MG63 (cell line): ENCODE results near the gene TAAR1. TPM values are rescaled to one million over a fixed set of nuclear protein-coding genes. Genes with fewer than 3 reads are reported as not detected.
"Not testable (repeated sequence)": the region's sequence is repeated elsewhere in the genome, so short reads cannot be mapped to it uniquely, and the experiment has no call there.

ENCODE experiments used
- DNase-seq: peaks from one replicate; pipeline ENCODE4 v3.0.0-alpha.2; 2020
- H3K27me3 ChIP-seq: fragments of 250-450 bp; sonication (Bioruptor Pico); 2 replicates; pipeline ENCODE4 v1.5.1; 2020; ENCODE audit warnings: mild to moderate bottlenecking, moderate library complexity
- H3K36me3 ChIP-seq: fragments of 250-450 bp; sonication (Bioruptor Pico); 2 replicates; pipeline ENCODE4 v1.5.1; 2020; ENCODE audit warnings: mild to moderate bottlenecking, moderate library complexity
- H3K4me3 ChIP-seq: fragments of 250-450 bp; sonication (Bioruptor Pico); 2 replicates; pipeline ENCODE4 v1.5.1; 2020; ENCODE audit warnings: mild to moderate bottlenecking, moderate library complexity
- H3K9me3 ChIP-seq: fragments of 250-450 bp; sonication (Bioruptor Pico); 2 replicates; pipeline ENCODE4 v1.5.1; 2020; ENCODE audit warnings: mild to moderate bottlenecking, moderate library complexity
- total RNA-seq: library from RNA; depleted of rRNA; stranded (reverse); fragments of >200 nt; shearing (Covaris generic); gene quantifications from 2 replicates; pipeline ENCODE4 v1.2.3, GENCODE V29; 2014; ENCODE audit warnings: low replicate concordance

The TAAR1 gene
- total RNA-seq, 1 experiment from 2014 or later: not detected

DNA sequence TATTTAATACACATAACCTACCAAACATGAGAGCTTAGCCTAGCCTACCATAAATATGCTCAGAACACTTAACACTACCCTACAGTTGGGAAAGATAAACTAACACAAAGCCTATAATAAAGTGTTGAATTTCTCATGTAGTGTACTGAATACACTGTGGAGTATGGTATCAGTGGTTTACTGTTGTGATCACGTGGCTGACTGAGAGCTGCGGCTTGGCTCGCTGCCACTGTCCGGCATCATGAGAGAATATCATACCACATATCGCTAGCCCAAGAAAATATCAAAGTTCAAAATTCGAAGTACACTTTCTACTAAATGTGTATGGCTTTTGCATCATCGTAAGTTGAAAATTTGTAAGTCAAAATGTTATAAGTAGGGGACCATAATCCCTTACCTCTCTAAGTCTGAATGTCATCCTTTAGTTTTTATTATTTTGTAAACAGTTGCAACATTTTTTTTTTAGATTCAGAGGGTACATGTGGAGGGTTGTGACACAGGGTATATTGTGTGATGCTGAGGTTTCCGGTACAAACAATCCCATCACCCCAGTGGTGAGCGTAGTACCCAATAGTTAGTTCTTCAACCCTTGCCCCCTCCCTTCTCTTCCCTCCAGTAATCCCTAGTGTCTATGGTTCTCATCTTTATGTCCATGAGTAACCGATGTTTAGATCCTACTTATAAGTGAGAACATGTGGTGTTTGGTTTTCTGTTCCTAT, 14.6 kb upstream of the TAAR1 start:
- Histone ChIP-seq H3K4me3 (no peak overlapping the region), H3K9me3 (no peaks in the 10 kb centered on the region), H3K27me3 (no peaks in the 10 kb centered on the region), H3K36me3 (no peaks in the 10 kb centered on the region)
- DNase-seq: peak; percentile 27

DNA sequence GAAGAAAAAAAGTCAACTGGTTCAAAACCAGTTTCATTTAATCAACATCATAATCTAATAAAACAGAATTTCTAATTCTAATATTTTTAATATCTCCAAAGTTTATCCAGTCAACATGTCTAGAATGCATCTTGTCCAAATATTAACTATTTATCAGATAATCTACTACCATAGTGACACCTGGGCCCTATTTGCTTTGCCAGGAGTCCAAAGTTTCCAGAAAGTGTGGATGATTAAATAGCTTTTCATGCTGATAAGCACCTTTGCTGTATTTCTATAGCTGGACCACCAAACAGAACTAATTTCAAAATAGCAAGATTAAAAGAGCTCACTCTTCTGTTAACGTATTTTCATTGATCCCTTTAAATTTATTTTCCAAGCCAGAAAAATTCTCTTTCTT, 12.3 kb upstream of the TAAR1 start:
- no peak for DNase-seq

DNA sequence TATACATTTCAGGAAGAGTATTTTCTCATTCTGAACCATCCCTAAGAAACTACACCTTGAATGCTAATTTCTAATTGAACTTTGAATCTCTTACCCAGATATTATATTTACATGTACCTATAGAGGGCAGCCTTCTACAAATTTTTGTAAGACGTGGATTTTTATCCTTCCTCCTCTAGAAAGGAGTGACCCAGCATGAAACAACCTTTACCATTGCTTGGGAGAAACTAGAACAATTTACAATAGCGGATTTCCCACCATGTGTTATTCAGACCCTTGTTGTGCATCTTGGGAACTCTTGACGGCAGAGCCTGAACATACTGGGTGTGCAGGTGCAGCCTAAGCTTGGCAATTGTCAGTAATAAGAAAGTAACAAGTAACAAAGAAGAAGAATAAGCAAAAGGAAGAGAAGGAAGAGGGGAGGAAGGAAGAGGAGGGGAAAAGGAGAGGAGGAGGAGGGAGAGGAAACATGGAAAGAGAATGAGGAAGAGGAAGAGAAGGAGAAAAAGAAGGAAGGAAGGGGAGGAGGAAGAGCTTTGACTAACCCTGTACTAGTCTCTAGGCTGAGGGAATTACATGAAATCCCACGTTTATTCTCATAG, 10.8 kb upstream of the TAAR1 start:
- 0 out of 2 replicates have a peak, but pooled peaks cover 3% of the 10 kb centered on the region for H3K9me3 ChIP-seq
- no peaks in the 10 kb centered on the region for H3K36me3 ChIP-seq
- H3K27me3 ChIP-seq: no peaks in the 10 kb centered on the region
- DNase-seq: no peak
- no peak overlapping the region for H3K4me3 ChIP-seq

More for the DNA sequence above, 12.3 kb upstream of the TAAR1 start:
- no peaks in the 10 kb centered on the region for H3K9me3 ChIP-seq
- no peaks in the 10 kb centered on the region for H3K27me3 ChIP-seq
- no peak overlapping the region for H3K4me3 ChIP-seq
- no peaks in the 10 kb centered on the region for H3K36me3 ChIP-seq

DNA sequence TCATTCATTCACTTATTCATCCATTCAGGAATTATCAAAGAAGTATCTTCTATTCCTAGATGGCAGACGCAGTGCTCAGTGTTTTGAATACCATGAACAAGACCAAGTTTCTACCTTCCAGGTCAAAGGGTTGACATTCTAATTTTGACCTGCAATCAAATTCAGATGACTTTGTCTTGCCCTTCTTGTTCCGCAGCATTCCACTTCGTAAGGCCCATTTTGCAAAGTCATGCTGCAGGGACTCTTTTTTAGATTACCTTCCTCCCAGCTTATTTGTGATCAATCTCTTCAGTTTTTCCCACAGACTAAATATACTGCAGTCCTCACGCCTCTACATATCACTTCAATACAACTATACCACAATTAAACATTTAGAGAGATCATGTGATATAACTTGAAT, 7.1 kb upstream of the TAAR1 start:
- 0 out of 2 replicates have a peak, but pooled peaks cover 3% of the 10 kb centered on the region for H3K9me3 ChIP-seq
- DNase-seq: no peak
- H3K4me3 ChIP-seq: no peak overlapping the region
- no peaks in the 10 kb centered on the region for H3K36me3 ChIP-seq
- H3K27me3 ChIP-seq: peaks cover under 1% of the 10 kb centered on the region

DNA sequence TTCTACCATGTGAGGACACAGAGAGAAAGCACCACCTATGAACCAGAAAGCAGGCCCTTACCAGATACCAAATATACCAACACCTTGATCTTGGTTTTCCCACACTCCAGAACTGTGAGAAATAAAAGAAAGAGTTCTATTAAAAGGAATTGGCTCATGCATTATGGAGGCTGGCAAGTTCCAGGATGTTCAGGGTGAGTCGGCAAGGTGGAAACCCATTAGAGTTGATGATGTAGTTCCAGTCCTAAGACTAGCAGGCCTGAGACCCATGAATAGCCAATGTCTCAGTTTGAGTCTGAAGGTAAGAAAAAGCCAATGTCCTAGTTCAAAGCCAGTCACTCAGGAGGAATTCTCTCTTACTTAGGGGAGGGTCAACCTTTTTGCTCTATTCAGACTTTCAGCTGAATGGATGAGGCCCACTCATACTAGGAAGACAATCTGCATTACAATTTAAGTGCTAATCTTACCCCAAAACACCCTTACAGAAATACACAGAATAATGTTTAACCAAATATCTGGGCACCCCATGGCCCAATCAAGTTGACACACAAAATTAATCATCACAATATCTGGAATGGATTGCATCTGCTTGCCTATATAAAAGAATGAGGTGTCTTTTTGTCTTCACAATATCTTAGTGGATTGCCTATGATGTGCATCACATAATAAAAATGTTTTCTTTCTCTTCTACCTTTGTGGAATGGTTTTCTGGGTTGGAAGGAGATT, 5.5 kb upstream of the TAAR1 start:
- Histone ChIP-seq H3K4me3 (no peak overlapping the region), H3K36me3 (no peaks in the 10 kb centered on the region), H3K27me3 (peaks cover 4% of the 10 kb centered on the region), H3K9me3 (0 out of 2 replicates have a peak, but pooled peaks cover 3% of the 10 kb centered on the region)
- DNase-seq: no peak

DNA sequence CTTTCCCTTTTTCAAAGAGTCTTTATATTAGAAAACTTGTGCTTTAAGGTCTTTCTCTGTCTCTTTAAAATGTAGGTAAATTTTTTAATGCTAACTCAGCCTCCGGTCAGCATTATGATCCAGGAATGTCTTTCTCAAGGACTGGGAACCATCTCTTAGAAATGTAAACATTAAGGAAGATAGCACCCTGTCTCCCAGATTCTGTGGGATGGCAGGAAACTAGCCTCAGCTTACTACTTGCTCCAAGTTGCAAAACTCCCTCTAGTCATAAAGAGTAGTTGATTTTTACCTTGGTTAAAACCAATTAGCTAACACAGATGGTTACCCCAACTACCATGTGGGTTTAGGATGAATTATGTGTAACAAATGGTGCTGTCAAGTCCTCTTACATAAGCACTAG, 4.7 kb upstream of the TAAR1 start:
- H3K9me3 ChIP-seq: 0 out of 2 replicates have a peak, but pooled peaks cover 3% of the 10 kb centered on the region
- no peak overlapping the region for H3K4me3 ChIP-seq
- peaks cover 12% of the 10 kb centered on the region for H3K27me3 ChIP-seq
- H3K36me3 ChIP-seq: no peaks in the 10 kb centered on the region
- no peak for DNase-seq

DNA sequence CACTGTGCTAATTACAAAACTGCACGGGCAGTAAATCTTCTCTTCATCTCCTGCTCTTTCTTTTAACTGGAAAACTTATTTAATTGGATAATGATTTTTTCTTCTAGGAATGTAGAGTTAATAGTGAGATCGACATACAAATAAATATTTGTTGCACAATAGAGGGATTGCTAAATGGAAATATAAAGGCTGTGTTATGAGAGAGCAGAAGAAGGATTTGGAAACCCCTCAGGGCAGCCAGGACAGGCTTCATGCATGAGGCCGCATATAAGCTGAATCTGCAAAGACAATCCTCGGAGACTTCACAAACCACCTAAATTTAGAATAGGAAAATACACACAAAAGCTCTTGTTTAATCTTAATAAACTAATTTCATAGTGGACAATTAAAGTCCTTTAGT, 2.9 kb upstream of the TAAR1 start:
- Histone ChIP-seq H3K4me3 (no peak overlapping the region), H3K36me3 (no peaks in the 10 kb centered on the region), H3K27me3 (peaks cover 15% of the 10 kb centered on the region), H3K9me3 (0 out of 2 replicates have a peak, but pooled peaks cover 3% of the 10 kb centered on the region)
- no peak for DNase-seq

DNA sequence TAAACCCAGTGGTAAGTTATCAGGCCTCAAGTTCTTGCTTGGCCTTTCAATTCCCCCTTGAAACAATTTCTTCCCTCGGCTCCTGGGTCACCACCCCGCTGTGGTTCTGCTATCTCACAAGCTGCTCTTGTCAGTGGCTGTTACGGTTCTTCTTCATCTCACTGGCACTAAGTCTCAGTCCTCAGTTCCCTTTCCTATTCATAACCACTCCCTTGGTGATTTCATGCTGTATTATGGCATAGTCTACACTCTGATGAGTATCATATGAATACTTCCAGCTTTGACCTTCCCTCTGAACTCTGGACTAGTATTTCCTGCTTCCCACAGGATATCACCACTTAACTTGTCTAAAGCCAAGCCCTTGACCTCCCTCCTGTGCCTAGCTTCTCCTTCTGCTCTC, 7.9 kb downstream of the TAAR1 start:
- H3K27me3 ChIP-seq: peaks cover 40% of the 10 kb centered on the region
- no peak for DNase-seq

DNA sequence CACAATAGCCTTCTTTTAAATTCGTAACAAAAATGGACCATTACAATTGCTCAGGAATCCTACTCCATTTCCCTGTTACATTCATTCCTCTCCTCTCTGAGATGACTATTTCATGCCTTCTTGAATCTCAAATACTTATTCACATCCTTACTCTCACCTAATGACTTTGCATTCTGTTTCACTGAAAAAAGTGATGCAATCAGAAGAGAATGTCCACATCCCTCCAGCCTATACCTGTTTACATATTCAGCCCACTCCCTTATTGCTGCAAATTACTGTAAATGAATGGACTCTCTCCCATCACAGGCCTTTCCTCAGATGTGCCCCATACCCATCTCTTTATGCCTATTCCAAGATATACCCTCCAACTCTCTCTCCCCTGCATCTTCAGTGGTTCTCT, 8.6 kb downstream of the TAAR1 start:
- peaks cover 7% of the 10 kb centered on the region for H3K9me3 ChIP-seq
- H3K36me3 ChIP-seq: no peaks in the 10 kb centered on the region
- no peak for DNase-seq
- H3K4me3 ChIP-seq: no peak overlapping the region
- H3K27me3 ChIP-seq: peaks cover 40% of the 10 kb centered on the region

More for the DNA sequence above, 7.9 kb downstream of the TAAR1 start:
- H3K4me3 ChIP-seq: no peak overlapping the region
- peaks cover 7% of the 10 kb centered on the region for H3K9me3 ChIP-seq
- H3K36me3 ChIP-seq: no peaks in the 10 kb centered on the region

DNA sequence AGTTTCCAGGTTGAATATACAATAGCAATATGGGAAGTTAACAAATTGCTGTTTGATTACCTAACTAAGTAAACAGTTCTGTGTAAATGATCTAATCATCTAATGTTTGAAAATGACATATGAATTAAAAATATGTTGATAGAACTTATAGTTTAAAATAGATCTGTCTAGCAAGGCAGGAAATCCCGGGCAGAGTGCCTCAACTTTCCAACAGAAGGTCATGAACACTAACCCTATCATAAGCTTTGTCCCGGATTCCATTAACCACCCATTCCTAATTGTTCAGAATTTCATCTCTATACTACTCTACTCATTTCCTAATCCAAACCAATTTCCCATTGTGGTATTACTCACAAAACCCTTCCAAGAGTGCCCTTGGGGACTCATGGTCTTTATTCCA, 10.2 kb downstream of the TAAR1 start:
- peak; percentile 46 for DNase-seq
- Histone ChIP-seq H3K27me3 (peaks cover 38% of the 10 kb centered on the region), H3K4me3 (no peak overlapping the region), H3K36me3 (no peaks in the 10 kb centered on the region), H3K9me3 (peaks cover 7% of the 10 kb centered on the region)

DNA sequence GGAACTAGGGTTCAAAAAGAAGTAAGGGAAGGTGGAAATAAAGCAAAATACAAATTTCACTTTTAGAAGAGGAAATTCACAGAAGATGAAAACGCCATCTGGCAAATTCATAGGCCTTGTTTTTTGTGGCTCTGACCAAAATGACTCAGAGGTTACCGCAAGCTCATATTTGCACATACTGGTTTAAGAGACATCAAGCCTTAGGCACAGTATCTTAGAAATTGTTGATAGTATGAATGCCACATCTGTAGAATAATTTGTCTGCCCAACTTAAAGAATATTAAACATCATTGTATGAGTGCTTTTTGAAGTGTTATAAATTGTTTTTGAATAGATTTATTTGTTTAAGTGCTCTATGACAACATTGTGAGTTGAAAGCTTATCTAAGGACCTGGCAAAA, 10.6 kb downstream of the TAAR1 start:
- H3K27me3 ChIP-seq: peaks cover 38% of the 10 kb centered on the region
- H3K9me3 ChIP-seq: peaks cover 7% of the 10 kb centered on the region
- peak; percentile 43 for DNase-seq
- no peak overlapping the region for H3K4me3 ChIP-seq
- no peaks in the 10 kb centered on the region for H3K36me3 ChIP-seq

DNA sequence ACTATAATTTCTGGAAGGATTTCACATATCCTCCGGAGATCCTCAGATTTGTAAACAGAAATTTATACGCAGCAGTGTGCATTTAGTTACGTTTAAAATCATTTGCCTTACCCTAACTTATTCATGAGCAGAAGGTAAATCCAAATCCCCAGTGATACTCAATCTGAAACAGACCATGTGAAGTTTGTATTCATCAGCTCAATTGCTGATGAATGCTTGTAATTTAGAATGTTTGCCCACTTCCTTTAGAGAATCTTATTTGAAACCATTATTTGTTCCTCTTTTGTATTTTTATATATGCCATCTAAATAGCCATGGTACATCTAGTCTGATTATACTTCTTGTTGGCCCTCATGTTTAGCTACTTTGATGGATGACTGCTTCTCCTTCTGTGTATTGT, 15.4 kb downstream of the TAAR1 start:
- Histone ChIP-seq H3K4me3 (no peak overlapping the region), H3K9me3 (no peaks in the 10 kb centered on the region; the same call in 1 of the 2 replicates), H3K36me3 (no peaks in the 10 kb centered on the region), H3K27me3 (peaks cover 49% of the 10 kb centered on the region)
- DNase-seq: no peak

DNA sequence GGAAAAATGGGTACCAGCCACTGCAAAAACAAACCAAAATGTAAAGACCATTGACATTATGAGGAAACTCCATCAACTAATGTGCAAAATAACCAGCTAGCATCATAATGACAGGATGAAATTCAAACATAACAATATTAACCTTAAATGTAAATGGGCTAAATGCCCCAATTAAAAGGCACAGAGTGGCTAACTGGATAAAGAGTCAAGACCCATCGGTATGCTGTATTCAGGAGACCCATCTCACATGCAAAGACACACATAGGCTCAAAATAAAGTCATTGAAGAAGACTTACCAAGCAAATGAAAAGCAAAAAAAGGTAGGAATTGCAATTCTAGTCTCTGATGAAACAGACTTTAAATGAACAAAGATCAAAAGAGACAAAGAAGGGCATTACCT, 21.8 kb downstream of the TAAR1 start:
- H3K36me3 ChIP-seq, H3K4me3 ChIP-seq, DNase-seq: not testable (repeated sequence)
- Histone ChIP-seq H3K27me3 (peaks cover 59% of the 10 kb centered on the region), H3K9me3 (peaks cover 12% of the 10 kb centered on the region; the same call in 1 of the 2 replicates)

DNA sequence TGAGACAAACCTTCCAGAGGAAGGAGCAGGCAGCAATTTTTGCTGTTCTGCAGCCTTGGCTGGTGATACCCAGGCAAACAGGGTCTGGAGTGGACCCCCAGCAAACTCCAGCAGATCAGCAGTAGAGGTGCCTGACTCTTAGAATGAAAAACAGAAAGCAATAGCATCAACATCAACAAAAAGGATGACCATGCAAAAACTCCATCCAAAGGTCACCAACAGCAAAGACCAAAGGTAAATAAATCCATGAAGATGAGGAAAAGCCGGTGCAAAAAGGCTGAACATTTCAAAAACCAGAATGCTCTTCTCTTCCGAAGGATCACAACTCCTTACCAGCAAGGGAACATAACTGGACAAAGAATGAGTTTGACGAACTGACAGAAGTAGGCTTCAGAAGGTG, 23.1 kb downstream of the TAAR1 start:
- not testable (repeated sequence) for H3K4me3 ChIP-seq, H3K36me3 ChIP-seq, DNase-seq
- Histone ChIP-seq H3K9me3 (peaks cover 12% of the 10 kb centered on the region; the same call in 1 of the 2 replicates), H3K27me3 (peaks cover 65% of the 10 kb centered on the region)

DNA sequence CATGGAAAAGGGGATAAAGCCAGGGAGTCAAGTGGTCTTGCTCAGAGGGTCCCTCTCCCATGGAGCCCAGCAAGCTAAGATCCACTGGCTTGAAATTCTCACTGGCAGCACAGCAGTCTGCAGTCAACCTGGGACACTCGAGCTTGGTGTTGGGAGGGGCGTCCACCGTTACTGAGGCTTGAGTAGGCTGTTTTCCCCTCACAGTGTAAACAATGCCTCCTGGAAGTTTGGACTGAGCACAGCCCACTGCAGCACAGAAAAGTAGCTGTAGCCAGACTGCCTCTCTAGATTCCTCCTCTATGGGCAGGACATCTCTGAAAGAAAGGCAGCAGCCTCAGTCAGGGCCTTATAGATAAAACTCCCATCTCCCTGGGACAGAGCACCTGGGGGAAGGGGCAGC, 23.7 kb downstream of the TAAR1 start:
- not testable (repeated sequence) for DNase-seq, H3K4me3 ChIP-seq, H3K36me3 ChIP-seq
- Histone ChIP-seq H3K9me3 (peaks cover 12% of the 10 kb centered on the region; the same call in 1 of the 2 replicates), H3K27me3 (peaks cover 65% of the 10 kb centered on the region)

DNA sequence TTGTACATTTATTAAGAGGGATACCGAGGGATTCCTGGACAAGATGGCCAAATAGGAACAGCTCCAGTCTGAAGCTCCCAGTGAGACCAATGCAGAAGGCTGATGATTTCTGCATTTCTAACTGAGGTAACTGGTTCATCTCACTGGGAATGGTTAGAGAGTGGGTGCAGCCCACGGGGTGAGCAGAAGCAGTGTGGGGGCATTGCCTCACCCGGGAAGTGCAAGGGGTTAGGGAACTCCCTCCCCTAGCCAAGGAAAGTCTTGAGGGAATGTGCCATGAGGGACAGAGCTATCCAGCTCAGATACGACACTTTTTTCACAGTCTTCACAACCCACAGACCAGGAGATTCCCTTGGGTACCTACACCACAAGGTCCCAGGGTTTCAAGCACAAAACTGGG, 24.2 kb downstream of the TAAR1 start:
- DNase-seq: no peak
- H3K36me3 ChIP-seq: no peaks in the 10 kb centered on the region
- H3K4me3 ChIP-seq: no peak overlapping the region
- H3K9me3 ChIP-seq: peaks cover 12% of the 10 kb centered on the region; the same call in 1 of the 2 replicates
- peaks cover 65% of the 10 kb centered on the region for H3K27me3 ChIP-seq

DNA sequence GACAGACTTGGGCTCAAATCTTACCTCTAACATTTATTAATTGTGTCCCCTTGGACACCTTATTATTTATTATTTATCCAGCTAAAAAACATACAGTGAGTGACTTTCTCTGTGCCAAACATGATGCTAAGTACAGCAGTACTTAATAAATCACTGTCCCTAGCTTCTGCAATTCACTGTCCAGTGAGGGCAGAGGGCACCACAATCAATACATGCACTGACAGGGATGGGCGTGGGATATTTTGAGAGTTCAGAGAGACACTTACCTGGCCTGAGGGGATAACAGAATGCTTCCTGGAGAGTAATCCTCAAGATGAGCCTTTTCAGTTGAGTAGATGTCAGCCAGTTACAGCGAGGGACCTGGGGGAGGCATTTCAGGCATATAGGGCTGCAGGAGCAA, 25.6 kb downstream of the TAAR1 start:
- no peak for DNase-seq
- Histone ChIP-seq H3K27me3 (peaks cover 68% of the 10 kb centered on the region), H3K36me3 (no peaks in the 10 kb centered on the region), H3K4me3 (no peak overlapping the region), H3K9me3 (peaks cover 21% of the 10 kb centered on the region; the same call in 1 of the 2 replicates)
